SK-N-MC (cell line): Measurements from ENCODE around the gene PRX.

Experiments used
- EZH2 ChIP-seq: fragments of 200-600 bp; sonication (generic); IDR thresholded peaks from one replicate; pipeline ENCODE4 v1.6.1; 2017; ENCODE audit warnings: antibody characterized with exemption
- POLR2AphosphoS5 ChIP-seq: IDR thresholded peaks from 2 replicates; pipeline ENCODE4 v1.6.1; 2012; ENCODE audit warnings: mild to moderate bottlenecking, low read depth, low read length, borderline replicate concordance

GRCh38 chr19:40420451-40420765 is 7.2 kb upstream of the PRX start:
- TF ChIP-seq EZH2 (no peak), POLR2AphosphoS5 (no peak)
